ENCODE measurements around the gene ZCCHC12. TPM values are rescaled to one million over a fixed set of nuclear protein-coding genes. Genes with fewer than 3 reads are reported as not detected.

Gene ZCCHC12
- total RNA-seq, 1 experiment from 2014 or later = 1.2 TPM

DNA sequence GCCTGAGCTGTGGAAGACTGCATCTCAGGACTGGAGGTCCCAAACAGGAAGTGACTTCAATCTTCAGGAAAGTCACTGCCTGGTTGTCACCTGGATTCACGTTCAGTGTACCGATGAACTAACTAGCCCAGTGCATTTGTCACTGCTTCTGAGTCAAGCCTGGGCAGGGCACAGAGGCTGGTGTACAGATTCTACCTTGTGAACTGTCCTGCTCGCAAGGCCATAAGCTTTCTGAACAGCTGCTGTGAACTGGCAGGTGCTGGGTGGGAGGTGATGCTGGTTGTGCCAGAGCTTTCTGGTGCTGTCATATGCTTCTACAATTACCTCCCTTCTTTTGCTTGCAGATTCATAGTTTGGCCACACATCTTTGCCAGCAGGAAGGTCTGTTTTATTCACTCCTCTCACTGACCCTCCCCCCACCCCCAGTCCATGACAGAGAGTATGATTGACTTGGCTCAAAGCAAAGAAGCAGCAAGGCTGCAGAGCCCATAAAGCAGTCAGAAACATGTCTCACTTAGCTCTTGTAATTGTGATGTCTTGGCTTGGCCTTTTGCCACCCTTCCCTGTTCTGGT is 40.5 kb downstream of the ZCCHC12 start:
- no peak for DNase-seq (ENCODE audit: low spot score)
- H3K27ac ChIP-seq (ENCODE audit: low read depth, low read length, poor library complexity, severe bottlenecking) = no peak overlapping the region
- ChIA-PET CTCF (interaction anchor here (0.8 kb wide), 1 partner anchor 350 kb away, joined by 5 read pairs; no protein-coding TSS in a partner anchor), POLR2A (ENCODE audit: low non-redundant PET) (no interaction called here)
- no peaks in the 10 kb centered on the region for H3K9me3 ChIP-seq (ENCODE audit: low read depth, low read length, poor library complexity, severe bottlenecking)
- H3K36me3 ChIP-seq (ENCODE audit: insufficient read depth, low read length, poor library complexity, severe bottlenecking) = no peaks in the 10 kb centered on the region
- H3K4me3 ChIP-seq (ENCODE audit: low read depth, low read length, poor library complexity, severe bottlenecking) = no peak overlapping the region
- H3K4me1 ChIP-seq (ENCODE audit: insufficient read depth, low read length, poor library complexity, severe bottlenecking) = no peaks in the 10 kb centered on the region
- TF ChIP-seq, protein P1, sequence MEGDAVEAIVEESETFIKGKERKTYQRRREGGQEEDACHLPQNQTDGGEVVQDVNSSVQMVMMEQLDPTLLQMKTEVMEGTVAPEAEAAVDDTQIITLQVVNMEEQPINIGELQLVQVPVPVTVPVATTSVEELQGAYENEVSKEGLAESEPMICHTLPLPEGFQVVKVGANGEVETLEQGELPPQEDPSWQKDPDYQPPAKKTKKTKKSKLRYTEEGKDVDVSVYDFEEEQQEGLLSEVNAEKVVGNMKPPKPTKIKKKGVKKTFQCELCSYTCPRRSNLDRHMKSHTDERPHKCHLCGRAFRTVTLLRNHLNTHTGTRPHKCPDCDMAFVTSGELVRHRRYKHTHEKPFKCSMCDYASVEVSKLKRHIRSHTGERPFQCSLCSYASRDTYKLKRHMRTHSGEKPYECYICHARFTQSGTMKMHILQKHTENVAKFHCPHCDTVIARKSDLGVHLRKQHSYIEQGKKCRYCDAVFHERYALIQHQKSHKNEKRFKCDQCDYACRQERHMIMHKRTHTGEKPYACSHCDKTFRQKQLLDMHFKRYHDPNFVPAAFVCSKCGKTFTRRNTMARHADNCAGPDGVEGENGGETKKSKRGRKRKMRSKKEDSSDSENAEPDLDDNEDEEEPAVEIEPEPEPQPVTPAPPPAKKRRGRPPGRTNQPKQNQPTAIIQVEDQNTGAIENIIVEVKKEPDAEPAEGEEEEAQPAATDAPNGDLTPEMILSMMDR (conservative IDR thresholded peaks at IDR 0.05; ENCODE audit: low read depth, low read length) = no peak
- no peak for TF ChIP-seq EZH2 (IDR thresholded peaks at IDR 0.05; ENCODE audit: borderline replicate concordance, low read depth, low read length, poor library complexity, severe bottlenecking)
- no peaks in the 10 kb centered on the region for H3K27me3 ChIP-seq (replicated peaks; ENCODE audit: insufficient read depth, low read depth, low read length, poor library complexity)
- intact Hi-C loops (cut with micrococcal nuclease; ENCODE audit: unreplicated experiment) = no loop called here
- no TSS peak for BruUV-seq (replicated peaks)

DNA sequence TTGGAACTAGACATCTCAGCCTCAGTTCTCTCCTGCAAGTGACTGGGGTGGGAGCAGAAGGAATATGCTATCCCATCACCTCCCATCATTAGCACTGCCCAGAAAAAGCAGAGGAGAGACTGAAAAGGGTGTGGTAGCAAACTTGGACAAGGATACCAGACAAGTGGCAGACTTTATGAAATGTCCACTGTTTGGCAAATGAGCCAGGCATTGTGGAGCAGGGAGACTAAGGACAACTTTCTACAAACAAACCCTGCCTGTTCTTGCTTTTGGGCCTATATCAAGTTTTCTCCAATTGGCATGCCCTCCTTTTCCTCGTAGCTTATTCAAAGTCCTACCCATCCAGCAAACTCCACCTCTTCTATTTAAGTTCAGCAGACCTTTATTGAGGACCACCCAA is 41.6 kb downstream of the ZCCHC12 start:
- BruUV-seq (replicated peaks) = no TSS peak
- Histone ChIP-seq H3K27me3 (replicated peaks; ENCODE audit: insufficient read depth, low read depth, low read length, poor library complexity) (no peaks in the 10 kb centered on the region), H3K4me3 (ENCODE audit: low read depth, low read length, poor library complexity, severe bottlenecking) (no peak overlapping the region), H3K36me3 (ENCODE audit: insufficient read depth, low read length, poor library complexity, severe bottlenecking) (no peaks in the 10 kb centered on the region), H3K4me1 (ENCODE audit: insufficient read depth, low read length, poor library complexity, severe bottlenecking) (no peaks in the 10 kb centered on the region), H3K27ac (ENCODE audit: low read depth, low read length, poor library complexity, severe bottlenecking) (no peak overlapping the region), H3K9me3 (ENCODE audit: low read depth, low read length, poor library complexity, severe bottlenecking) (no peaks in the 10 kb centered on the region)
- ChIA-PET CTCF (interaction anchor here (0.8 kb wide), 1 partner anchor 349 kb away, joined by 5 read pairs; no protein-coding TSS in a partner anchor), POLR2A (ENCODE audit: low non-redundant PET) (no interaction called here)
- DNase-seq (ENCODE audit: low spot score) = no peak
- TF ChIP-seq, protein P1 (conservative IDR thresholded peaks at IDR 0.05; ENCODE audit: low read depth, low read length) = no peak
- TF ChIP-seq EZH2 (IDR thresholded peaks at IDR 0.05; ENCODE audit: borderline replicate concordance, low read depth, low read length, poor library complexity, severe bottlenecking) = no peak
- intact Hi-C loops (cut with micrococcal nuclease; ENCODE audit: unreplicated experiment) = no loop called here

DNA sequence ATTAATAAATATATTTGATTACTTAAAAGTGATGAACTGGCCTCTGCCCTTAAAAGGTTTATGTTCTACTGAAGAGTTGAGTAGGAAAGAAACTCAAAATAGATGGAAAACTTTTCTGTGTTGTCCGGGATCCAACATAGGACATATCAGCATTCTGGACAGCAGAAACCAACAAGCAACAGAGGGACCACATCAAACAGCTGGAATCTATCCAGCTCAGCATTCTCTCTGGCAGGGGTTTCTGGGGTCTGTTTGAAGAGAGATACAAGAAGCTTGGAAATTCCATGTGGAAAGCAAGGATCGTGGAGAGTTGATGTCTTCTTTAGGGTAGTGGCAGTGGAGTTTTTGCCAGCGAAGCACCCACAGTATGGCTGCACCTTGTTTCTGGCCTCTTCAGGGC is 43.6 kb downstream of the ZCCHC12 start:
- CTCF ChIA-PET = no interaction called here
- intact Hi-C loops (cut with micrococcal nuclease; ENCODE audit: unreplicated experiment) = no loop called here
- no peaks in the 10 kb centered on the region for H3K27me3 ChIP-seq (replicated peaks; ENCODE audit: insufficient read depth, low read depth, low read length, poor library complexity)
- POLR2A ChIA-PET (ENCODE audit: low non-redundant PET) = no interaction called here
- no TSS peak for BruUV-seq (replicated peaks)
- no peaks in the 10 kb centered on the region for H3K4me1 ChIP-seq (ENCODE audit: insufficient read depth, low read length, poor library complexity, severe bottlenecking)
- no peaks in the 10 kb centered on the region for H3K36me3 ChIP-seq (ENCODE audit: insufficient read depth, low read length, poor library complexity, severe bottlenecking)
- no peak for DNase-seq (ENCODE audit: low spot score)
- H3K4me3 ChIP-seq (ENCODE audit: low read depth, low read length, poor library complexity, severe bottlenecking) = no peak overlapping the region
- TF ChIP-seq, protein P1 (conservative IDR thresholded peaks at IDR 0.05; ENCODE audit: low read depth, low read length) = no peak
- no peak for TF ChIP-seq EZH2 (IDR thresholded peaks at IDR 0.05; ENCODE audit: borderline replicate concordance, low read depth, low read length, poor library complexity, severe bottlenecking)
- no peaks in the 10 kb centered on the region for H3K9me3 ChIP-seq (ENCODE audit: low read depth, low read length, poor library complexity, severe bottlenecking)
- no peak overlapping the region for H3K27ac ChIP-seq (ENCODE audit: low read depth, low read length, poor library complexity, severe bottlenecking)

Measured in A673 (cell line).